HG03280 (cell line): ENCODE results near the gene USH1G.
"Not testable (repeated sequence)": the region's sequence is repeated elsewhere in the genome, so short reads cannot be mapped to it uniquely, and the experiment has no call there.

ENCODE experiments used
- ATAC-seq: cut with Tn5 transposase; IDR thresholded peaks from one replicate; pipeline ENCODE4 v1.9.1; 2021; ENCODE audit warnings: mild to moderate bottlenecking, moderate library complexity; ENCODE audit not compliant: unreplicated experiment

Gene USH1G

DNA sequence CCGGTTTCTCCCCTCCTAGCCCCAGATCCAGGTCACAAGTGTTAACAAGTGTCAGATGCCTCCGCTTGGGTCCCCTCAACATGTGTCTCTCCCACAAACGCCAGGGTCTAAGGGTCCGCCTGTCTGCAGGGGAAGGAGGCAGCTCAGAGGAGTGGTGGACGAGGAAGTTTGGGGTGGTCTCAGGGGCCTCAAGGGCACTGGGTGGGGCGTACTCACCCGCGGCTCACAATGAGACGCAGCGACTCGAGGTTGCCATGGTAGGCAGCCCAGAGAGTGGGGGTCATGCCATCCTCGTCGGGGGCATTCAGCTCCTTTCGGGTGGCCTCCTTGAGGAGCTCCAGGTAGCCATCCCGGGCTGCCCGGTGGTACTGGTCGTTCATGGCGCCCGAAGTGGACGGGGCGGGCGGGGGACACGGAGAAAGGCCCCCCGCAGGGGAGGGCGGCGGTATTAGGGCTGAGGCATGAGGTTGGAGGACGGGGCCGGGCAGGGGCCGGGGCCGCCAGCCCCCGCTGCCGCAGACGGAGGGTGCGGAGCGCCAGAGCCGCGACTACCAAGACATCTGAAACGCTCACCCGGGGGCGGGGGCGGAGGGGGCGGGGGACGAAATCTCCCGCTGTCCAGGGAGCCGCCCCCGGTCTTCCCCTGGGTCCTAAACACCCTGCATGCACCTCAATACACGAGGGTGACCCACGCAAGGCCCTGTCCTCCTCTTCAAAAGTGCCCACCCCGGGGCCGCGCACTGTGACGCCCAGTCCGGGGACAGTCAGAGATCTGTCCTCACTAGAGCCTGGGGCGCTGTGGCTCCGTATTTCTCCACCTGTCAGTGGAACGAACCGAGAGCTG lies at the start of gene USH1G:
USH1G (minus strand) TSS at position 562 of the 844 bp plus-strand sequence; CDS start at position 380, 182 bp downstream.
- ATAC-seq = no peak

- ATAC-seq = no peak
Observed at GRCh38 chr17:74972107-74972972, 49.3 kb upstream of the USH1G start, which contains the start of gene HID1. HID1 (minus strand) TSS chr17:74972759; CDS start chr17:74972656, 103 bp downstream.

DNA sequence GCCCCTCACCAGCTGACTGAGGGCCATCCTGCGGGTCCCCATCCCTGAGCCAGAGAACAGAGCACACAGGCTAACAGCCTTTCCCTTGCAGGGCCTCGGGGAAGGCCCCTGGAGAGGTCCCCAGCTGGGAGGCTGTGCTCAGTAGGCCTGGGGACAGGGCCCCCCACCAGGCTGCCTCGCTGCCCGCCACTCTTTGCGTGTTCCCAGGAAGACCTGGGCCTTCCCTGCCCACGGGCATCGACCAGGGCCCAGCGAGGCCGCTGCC lies 48.7 kb upstream of the USH1G start:
- no peak for ATAC-seq

DNA sequence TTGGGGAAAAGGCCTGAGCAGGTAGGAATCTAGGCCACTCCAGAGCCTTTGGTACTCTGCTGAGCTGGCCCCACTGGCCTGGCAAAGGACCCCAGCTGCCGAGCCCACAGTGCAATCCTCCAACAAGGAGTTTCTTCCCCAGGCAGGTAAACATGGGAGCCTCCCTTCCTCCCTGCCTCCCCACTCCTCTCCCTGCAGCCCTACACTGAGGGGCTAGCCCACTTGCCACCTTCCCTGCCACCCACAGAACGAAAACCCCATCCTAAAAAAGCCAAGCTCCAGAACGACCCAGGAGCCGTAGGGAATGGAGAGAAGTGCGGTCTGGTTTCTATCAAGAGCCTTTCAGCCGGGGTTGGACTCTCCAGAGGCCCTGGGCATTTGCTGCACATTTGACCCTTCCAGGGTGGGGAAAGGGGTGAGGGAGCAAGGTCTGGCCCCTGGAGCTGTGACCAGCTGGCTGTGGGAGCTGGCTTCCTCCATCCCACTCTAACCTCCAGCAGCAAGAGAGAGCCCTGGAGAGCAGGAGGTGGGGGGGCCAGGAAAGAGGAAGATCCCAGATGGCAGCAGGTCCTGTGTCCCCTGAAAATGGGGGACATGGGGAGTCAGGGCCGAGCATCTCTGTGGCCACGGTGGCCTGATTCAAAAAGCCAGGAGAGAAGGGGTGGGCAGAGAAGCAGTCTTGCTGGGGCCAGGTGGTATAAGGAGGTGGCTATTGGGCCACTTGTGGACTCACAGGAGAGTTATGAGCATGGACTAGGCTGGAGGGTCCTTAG lies 48.2 kb upstream of the USH1G start:
- no peak for ATAC-seq

GRCh38 chr17:74970395-74970794 lies 47.3 kb upstream of the USH1G start:
- ATAC-seq = no peak

DNA sequence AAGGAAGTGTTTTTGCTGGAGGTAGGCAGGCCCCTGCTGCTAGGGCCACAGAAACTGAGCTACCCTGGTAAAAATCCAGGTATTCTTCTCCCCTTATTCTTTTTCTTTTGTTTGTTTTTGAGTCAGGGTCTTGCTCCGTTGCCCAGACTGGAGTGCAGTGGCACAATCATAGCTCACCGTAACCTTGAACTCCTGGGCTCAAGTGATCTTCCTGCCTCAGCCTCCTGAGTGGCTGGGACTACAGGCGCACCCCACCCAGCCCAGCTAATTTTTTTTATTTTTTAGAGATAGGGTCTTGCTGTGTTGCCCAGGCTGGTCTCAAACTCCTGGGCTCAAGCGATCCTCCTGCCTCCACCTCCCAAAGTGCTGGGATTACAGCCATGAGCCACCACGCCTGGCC lies 46.4 kb upstream of the USH1G start:
- not testable (repeated sequence) for ATAC-seq

- no peak for ATAC-seq
Observed at GRCh38 chr17:74968361-74968780, 45.3 kb upstream of the USH1G start.

DNA sequence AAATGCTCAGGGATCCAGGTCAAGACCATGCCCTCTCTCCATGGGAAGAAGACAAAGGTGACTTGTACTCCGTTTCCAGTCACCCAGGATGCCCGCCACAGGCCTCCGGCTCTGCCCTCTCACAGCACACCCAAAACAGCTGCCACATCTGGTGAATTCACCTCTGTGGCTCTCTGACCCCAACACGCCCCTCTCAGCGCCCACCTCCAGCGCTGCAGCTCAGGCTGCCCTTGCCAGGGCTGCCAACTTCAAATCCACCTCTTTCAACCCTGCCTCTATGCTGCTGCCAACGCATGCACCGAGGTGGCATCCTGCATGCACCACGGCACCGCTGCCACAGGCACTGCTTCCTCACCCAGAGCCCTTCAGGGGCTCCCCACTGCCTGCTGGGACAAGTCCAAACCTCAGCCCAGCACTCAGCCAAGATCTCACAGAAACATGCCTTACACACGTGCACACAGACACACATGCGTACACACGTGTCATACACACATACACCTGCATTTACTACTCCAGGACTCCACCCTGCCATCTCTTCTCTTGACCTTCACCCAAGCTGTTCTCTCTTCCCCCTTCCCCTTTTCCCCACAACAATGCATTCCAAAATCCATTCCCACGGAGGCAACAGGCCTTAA lies 42.0 kb upstream of the USH1G start:
- no peak for ATAC-seq

DNA sequence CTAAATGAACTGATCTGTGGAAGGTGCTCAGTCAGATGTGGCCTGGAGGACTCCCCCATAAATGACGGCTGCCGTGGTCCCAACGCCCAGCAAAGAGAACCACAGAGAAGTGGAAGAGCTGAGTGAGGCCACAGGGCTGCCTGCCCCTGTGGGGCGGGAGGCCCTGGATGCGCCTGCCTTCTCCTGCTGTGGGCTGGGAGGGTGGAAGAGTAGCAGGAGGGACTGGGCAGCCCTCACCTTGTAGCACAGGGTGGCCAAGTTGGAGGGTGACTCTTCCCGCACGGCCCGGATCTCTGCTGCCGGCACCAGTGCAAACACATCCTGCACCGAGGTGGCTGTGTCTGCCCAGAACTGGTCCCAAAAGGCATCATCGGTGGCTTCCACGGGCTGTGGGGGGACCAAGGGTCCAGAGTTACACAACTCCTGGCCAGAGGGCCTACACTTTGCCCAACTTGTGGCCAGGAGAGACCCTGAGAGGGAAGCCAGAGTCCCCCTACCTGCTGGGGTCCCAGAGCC lies 41.2 kb upstream of the USH1G start:
- no peak for ATAC-seq

GRCh38 chr17:74963656-74964055 lies 40.6 kb upstream of the USH1G start:
- no peak for ATAC-seq

DNA sequence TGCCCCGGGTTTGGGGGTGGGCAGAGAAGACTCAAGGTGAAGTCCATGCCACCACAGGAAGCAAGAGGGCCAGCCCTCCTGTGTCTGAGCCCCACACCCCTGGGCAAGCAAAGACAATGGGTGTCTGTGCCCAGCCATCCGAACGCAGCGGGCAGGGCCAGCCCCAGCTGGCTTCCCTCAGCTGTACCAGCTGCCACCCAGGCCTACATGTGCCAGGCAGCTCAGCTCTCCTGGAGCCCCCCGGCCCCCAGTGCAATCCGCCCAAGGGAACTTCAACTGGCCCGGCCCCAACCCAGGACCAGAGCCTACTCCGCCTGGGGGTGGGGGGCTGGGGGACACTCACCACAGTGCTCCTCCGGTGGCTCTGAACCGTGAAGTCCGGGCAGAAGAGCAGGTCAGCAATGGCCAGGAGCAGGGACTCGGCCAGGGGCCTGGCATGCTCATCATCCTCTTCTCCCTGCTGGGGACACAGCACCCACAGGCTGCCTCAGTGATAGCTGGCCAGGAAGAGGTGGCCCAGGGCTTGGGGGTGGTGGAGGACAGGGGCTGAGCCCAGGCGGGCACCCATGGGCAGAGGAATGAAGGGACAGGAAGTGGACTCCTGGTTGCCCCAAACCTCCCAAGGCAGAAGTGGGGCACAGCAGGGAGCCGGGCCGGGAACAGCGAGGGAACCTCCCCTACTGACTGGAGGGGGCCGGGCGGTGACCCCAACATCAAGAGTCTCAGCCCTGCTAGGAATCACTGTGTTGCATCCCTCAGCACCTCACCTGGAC lies 39.8 kb upstream of the USH1G start:
- no peak for ATAC-seq

- ATAC-seq = no peak
Observed at GRCh38 chr17:74961657-74962350, 38.7 kb upstream of the USH1G start.

GRCh38 chr17:74960570-74961342 lies 37.7 kb upstream of the USH1G start:
- no peak for ATAC-seq

DNA sequence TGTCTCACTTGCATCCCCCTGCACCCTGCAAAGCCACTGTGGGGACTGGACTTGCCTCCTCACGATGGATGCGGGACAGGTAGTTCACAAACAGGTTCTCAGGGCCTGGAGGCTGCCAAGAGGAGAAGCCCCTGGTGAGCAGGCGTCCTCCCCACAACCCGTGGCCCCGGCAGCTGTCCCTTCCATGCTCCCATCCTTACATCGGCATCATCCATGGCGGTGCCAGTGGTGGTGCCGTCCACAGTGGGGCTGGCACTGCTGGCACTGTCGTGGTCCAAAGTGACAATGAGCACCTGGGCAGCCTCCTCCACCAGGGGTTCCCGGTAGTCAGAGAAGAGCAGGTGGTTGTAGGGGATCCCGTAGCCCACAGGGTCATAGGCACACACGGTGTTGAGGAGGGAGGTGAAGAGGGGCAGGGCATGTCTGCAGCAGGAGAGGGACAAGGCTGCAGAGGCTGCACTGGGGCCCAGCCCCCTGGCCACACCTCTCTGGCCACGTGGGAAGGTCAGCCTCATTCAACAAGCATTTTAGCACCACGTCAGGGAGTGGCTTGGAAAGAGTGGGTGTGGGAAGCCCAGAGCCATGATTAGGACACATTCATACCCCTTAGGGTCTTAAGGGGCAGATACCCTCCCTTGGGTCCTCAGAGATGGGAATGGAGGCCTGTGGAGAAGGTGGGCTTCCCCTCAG lies 36.9 kb upstream of the USH1G start:
- ATAC-seq = no peak

- no peak for ATAC-seq
Observed at GRCh38 chr17:74957935-74958740, 35.1 kb upstream of the USH1G start.

DNA sequence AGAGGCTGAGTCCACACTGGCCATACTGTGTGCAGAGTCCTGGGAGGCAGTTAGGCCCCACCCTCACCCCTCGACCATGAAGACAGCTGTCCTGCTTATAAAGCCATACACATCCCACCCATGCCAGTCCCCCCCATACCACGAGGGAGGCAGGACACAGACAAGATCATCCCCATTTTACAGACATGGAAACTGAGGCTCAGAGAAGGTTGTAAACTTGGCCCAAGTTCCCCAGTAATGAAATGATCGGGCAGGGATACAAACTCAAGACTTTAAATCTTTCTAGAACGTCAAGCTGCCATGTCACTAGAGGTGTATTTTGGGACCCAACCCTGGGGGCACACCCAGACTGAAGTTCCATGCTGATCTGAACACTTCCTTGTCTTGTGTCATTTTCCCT lies 33.0 kb upstream of the USH1G start:
- no peak for ATAC-seq
